Astrocyte (in vitro differentiated cells and primary cell): ENCODE data around the gene CTDSPL. TPM values are rescaled to one million over a fixed set of nuclear protein-coding genes. Genes with fewer than 3 reads are reported as not detected.

ENCODE experiments used
- DNase-seq: peaks from one replicate; pipeline ENCODE4 v3.0.0-alpha.2; 2010; ENCODE audit warnings: low read depth
- FAIRE-seq: peaks from 2 replicates; lab custom pipeline; 2011; peaks lifted over from hg19 to GRCh38; lab: Jason Lieb, UNC
- H2AFZ ChIP-seq: 2 replicates; pipeline ENCODE4 v1.6.0; 2012; ENCODE audit warnings: low read depth, low read length, inconsistent platforms
- H3K27ac ChIP-seq: 2 replicates; pipeline ENCODE4 v1.5.1; 2011; ENCODE audit warnings: low read depth, low read length, inconsistent platforms
- H3K27me3 ChIP-seq: 2 replicates; pipeline ENCODE4 v1.6.0; 2011; ENCODE audit warnings: low read length, inconsistent platforms; ENCODE audit not compliant: insufficient read depth
- H3K36me3 ChIP-seq: 2 replicates; pipeline ENCODE4 v1.5.1; 2011; ENCODE audit warnings: low read length, inconsistent platforms; ENCODE audit not compliant: insufficient read depth
- H3K4me1 ChIP-seq: 2 replicates; pipeline ENCODE4 v1.5.1; 2011; ENCODE audit warnings: low read length, inconsistent platforms; ENCODE audit not compliant: insufficient read depth
- H3K4me2 ChIP-seq: 2 replicates; pipeline ENCODE4 v1.6.0; 2012; ENCODE audit warnings: low read length, inconsistent platforms
- H3K4me3 ChIP-seq: 2 replicates; pipeline ENCODE4 v1.5.1; 2011; ENCODE audit warnings: low read depth, mild to moderate bottlenecking, low read length, inconsistent platforms; ENCODE audit not compliant: insufficient read depth
- H3K79me2 ChIP-seq: 2 replicates; pipeline ENCODE4 v1.6.0; 2012; ENCODE audit warnings: mild to moderate bottlenecking, low read length, inconsistent platforms; ENCODE audit not compliant: insufficient read depth
- H3K9ac ChIP-seq: 2 replicates; pipeline ENCODE4 v1.6.0; 2012; ENCODE audit warnings: mild to moderate bottlenecking, low read length, inconsistent platforms
- H3K9me3 ChIP-seq: 2 replicates; pipeline ENCODE4 v1.5.1; 2012; ENCODE audit warnings: low read depth, mild to moderate bottlenecking, low read length, inconsistent platforms; ENCODE audit not compliant: insufficient read depth
- H4K20me1 ChIP-seq: 2 replicates; pipeline ENCODE4 v1.6.0; 2012; ENCODE audit warnings: low read length, inconsistent platforms; ENCODE audit not compliant: insufficient read depth
- H3K27ac Mint-ChIP-seq: one replicate; pipeline ENCODE4 v1.8.0; 2021; ENCODE audit warnings: mild to moderate bottlenecking, mixed read lengths; ENCODE audit not compliant: unreplicated experiment
- H3K27me3 Mint-ChIP-seq: one replicate; pipeline ENCODE4 v1.8.0; 2021; ENCODE audit warnings: low read depth, mixed read lengths; ENCODE audit not compliant: unreplicated experiment
- H3K36me3 Mint-ChIP-seq: one replicate; pipeline ENCODE4 v1.8.0; 2021; ENCODE audit warnings: low read depth, mixed read lengths; ENCODE audit not compliant: unreplicated experiment
- H3K4me1 Mint-ChIP-seq: one replicate; pipeline ENCODE4 v1.8.0; 2021; ENCODE audit warnings: low read depth, mixed read lengths; ENCODE audit not compliant: unreplicated experiment
- H3K4me3 Mint-ChIP-seq: one replicate; pipeline ENCODE4 v1.8.0; 2021; ENCODE audit warnings: mild to moderate bottlenecking, moderate library complexity, mixed read lengths; ENCODE audit not compliant: unreplicated experiment
- H3K9me3 Mint-ChIP-seq: one replicate; pipeline ENCODE4 v1.8.0; 2021; ENCODE audit warnings: mild to moderate bottlenecking, mixed read lengths; ENCODE audit not compliant: unreplicated experiment
- EZH2 ChIP-seq: IDR thresholded peaks from 2 replicates; pipeline ENCODE4 v1.6.1; 2012; ENCODE audit warnings: mild to moderate bottlenecking, low read length, inconsistent platforms; ENCODE audit not compliant: insufficient read depth
- total RNA-seq: library from RNA; stranded (reverse); gene quantifications from 2 replicates; pipeline ENCODE4 v1.2.1, GENCODE V29; 2021
- TF ChIP-seq, protein P1 (sequence below): IDR thresholded peaks from 2 replicates; pipeline ENCODE4 v1.5.1; 2011; ENCODE audit warnings: low read depth, mild to moderate bottlenecking, inconsistent platforms, low read length, moderate library complexity; ENCODE audit not compliant: insufficient read depth

Gene CTDSPL
- total RNA-seq, 1 donor from 2014 or later = 37.9 TPM

DNA sequence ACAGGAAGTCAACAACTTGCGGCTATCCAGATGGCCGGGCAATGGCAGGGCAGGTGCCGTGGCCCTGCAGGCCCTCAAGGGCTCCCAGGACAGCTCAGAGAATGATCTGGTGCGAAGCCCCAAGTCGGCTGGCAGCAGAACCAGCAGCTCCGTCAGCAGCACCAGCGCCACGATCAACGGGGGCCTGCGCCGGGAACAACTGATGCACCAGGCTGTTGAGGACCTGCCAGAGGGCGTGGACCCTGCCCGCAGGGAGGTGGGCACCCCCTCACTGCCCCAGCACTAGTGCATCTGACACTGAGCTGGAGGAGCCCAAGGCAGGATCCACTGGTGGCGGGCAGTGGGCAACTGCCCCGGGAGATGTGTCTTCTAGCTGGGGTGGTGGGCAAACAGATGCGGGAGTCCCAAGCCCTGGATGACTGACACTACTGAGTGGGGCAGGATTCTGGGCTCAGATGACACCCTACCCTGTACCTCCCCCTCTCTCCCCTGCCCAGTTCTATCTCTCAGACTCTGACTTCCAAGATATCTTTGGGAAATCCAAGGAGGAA, 144.8 kb downstream of the CTDSPL start:
- peaks cover 6% of the 10 kb centered on the region for H4K20me1 ChIP-seq

DNA sequence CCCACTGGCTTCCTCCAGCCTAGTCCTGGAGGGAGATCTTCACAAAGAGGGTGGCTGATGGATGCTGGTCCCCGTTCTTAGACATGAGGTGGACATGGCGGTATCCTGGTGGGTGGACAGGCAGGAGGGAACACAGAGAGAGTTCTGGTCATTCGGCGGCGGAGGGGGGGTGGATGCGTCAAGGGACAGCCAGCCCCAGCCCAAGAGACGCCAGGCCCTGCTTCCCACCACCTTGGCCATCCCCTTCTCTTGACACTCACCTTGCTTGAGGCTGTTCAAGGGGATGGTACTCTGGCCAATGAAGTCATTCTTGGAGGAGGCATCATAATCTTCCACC, 146.0 kb downstream of the CTDSPL start:
- H3K36me3 ChIP-seq = no peaks in the 10 kb centered on the region
- H3K4me3 ChIP-seq = no peak overlapping the region
- no peaks in the 10 kb centered on the region for H3K9me3 Mint-ChIP-seq
- no peak overlapping the region for H3K4me2 ChIP-seq
- H3K27me3 Mint-ChIP-seq = no peaks in the 10 kb centered on the region
- H3K4me1 ChIP-seq = peaks cover 6% of the 10 kb centered on the region
- H3K9ac ChIP-seq = no peak overlapping the region
- no peaks in the 10 kb centered on the region for H3K27me3 ChIP-seq
- no peak overlapping the region for H2AFZ ChIP-seq
- no peaks in the 10 kb centered on the region for H3K79me2 ChIP-seq
- no peaks in the 10 kb centered on the region for H3K9me3 ChIP-seq
- no peak for DNase-seq
- H3K4me1 Mint-ChIP-seq = peaks cover 5% of the 10 kb centered on the region
- TF ChIP-seq, protein P1, sequence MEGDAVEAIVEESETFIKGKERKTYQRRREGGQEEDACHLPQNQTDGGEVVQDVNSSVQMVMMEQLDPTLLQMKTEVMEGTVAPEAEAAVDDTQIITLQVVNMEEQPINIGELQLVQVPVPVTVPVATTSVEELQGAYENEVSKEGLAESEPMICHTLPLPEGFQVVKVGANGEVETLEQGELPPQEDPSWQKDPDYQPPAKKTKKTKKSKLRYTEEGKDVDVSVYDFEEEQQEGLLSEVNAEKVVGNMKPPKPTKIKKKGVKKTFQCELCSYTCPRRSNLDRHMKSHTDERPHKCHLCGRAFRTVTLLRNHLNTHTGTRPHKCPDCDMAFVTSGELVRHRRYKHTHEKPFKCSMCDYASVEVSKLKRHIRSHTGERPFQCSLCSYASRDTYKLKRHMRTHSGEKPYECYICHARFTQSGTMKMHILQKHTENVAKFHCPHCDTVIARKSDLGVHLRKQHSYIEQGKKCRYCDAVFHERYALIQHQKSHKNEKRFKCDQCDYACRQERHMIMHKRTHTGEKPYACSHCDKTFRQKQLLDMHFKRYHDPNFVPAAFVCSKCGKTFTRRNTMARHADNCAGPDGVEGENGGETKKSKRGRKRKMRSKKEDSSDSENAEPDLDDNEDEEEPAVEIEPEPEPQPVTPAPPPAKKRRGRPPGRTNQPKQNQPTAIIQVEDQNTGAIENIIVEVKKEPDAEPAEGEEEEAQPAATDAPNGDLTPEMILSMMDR = no peak
- TF ChIP-seq EZH2 = no peak
- no peak overlapping the region for H3K27ac Mint-ChIP-seq
- H3K36me3 Mint-ChIP-seq = peaks cover 8% of the 10 kb centered on the region
- H3K27ac ChIP-seq = no peak overlapping the region
- FAIRE-seq = no peak
- H3K4me3 Mint-ChIP-seq = no peak overlapping the region
- H4K20me1 ChIP-seq = peaks cover 6% of the 10 kb centered on the region

More for the DNA sequence above, 144.8 kb downstream of the CTDSPL start:
- FAIRE-seq (no peak), DNase-seq (no peak)
- Histone ChIP-seq H3K27ac (no peak overlapping the region), H2AFZ (no peak overlapping the region), H3K27me3 (no peaks in the 10 kb centered on the region), H3K4me1 (peaks cover 6% of the 10 kb centered on the region), H3K36me3 (no peaks in the 10 kb centered on the region), H3K9ac (no peak overlapping the region), H3K79me2 (no peaks in the 10 kb centered on the region), H3K9me3 (no peaks in the 10 kb centered on the region), H3K4me2 (no peak overlapping the region), H3K4me3 (no peak overlapping the region)
- TF ChIP-seq, protein P1 = no peak
- TF ChIP-seq EZH2 = no peak
- H3K4me1 Mint-ChIP-seq = peaks cover 5% of the 10 kb centered on the region
- H3K36me3 Mint-ChIP-seq = peaks cover 8% of the 10 kb centered on the region
- H3K27ac Mint-ChIP-seq = no peak overlapping the region
- H3K9me3 Mint-ChIP-seq = no peaks in the 10 kb centered on the region
- no peak overlapping the region for H3K4me3 Mint-ChIP-seq
- H3K27me3 Mint-ChIP-seq = no peaks in the 10 kb centered on the region

DNA sequence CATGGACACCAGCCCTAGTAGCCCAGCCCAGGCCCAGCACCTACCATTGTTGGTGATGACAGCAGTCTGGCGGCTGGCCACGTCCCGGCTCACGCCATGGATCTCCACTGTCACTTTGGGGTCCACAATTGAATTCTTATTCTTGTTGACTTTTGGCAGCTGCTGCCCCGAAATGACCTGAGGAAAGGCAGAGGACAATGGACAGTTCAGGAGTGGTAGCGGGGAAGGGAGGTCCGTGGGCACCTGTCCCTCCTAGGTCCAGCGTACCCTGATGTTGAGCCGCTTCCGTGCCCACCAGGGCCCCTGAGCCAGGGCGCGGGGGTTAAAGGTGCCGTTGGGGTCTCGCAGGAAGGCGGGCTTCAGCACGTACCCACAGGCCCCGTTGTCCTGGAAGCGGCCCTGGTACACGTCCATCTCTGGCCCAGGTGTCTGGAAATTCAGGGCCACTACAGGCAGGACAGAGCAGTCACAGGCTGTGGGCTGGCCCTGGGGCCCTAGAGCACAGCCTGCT, 146.6 kb downstream of the CTDSPL start:
- no peak overlapping the region for H3K9ac ChIP-seq
- Mint-ChIP-seq H3K4me3 (no peak overlapping the region), H3K27ac (no peak overlapping the region), H3K4me1 (peaks cover 5% of the 10 kb centered on the region), H3K36me3 (peaks cover 8% of the 10 kb centered on the region), H3K27me3 (no peaks in the 10 kb centered on the region), H3K9me3 (no peaks in the 10 kb centered on the region)
- no peaks in the 10 kb centered on the region for H3K79me2 ChIP-seq
- H3K4me3 ChIP-seq = no peak overlapping the region
- TF ChIP-seq EZH2 = no peak
- TF ChIP-seq, protein P1 = no peak
- DNase-seq (no peak), FAIRE-seq (no peak)
- H3K36me3 ChIP-seq = no peaks in the 10 kb centered on the region
- no peaks in the 10 kb centered on the region for H3K9me3 ChIP-seq
- H3K27ac ChIP-seq = no peak overlapping the region
- no peak overlapping the region for H2AFZ ChIP-seq
- H3K4me2 ChIP-seq = no peak overlapping the region
- peaks cover 6% of the 10 kb centered on the region for H3K4me1 ChIP-seq
- no peaks in the 10 kb centered on the region for H3K27me3 ChIP-seq
- peaks cover 6% of the 10 kb centered on the region for H4K20me1 ChIP-seq
